Activated CD4-positive, alpha-beta T cell treated with anti-CD3 and anti-CD28 coated beads, Interleukin-2, Interleukin-4, amounts not matched to agents 100 ng/mL and 50 ng/mL, durations not matched to agents 16 hours and 8 hours (primary cell): ENCODE results near the gene ENTR1.

Experiments used
- DNase-seq: peaks from one replicate; pipeline ENCODE4 v3.0.0-alpha.2; 2020; ENCODE audit warnings: low spot score

Gene ENTR1

GRCh38 chr9:136410500-136411287 lies at the start of gene ENTR1, which contains the start of gene PMPCA:
TSS of gene ENTR1 (minus strand) at chr9:136410614. CDS start at chr9:136410397, 217 bp downstream.
TSS of gene PMPCA (plus strand) at chr9:136410658. CDS start at chr9:136410669, 11 bp downstream.
- peak; percentile 94 for DNase-seq

GRCh38 chr9:136459425-136459824 lies 49.0 kb upstream of the ENTR1 start:
- DNase-seq = no peak

GRCh38 chr9:136457326-136457725 lies 46.9 kb upstream of the ENTR1 start:
- DNase-seq = no peak

GRCh38 chr9:136456258-136456657 lies 45.8 kb upstream of the ENTR1 start:
- DNase-seq = no peak

GRCh38 chr9:136455043-136456002 lies 44.9 kb upstream of the ENTR1 start:
- no peak for DNase-seq

- no peak for DNase-seq
Observed at GRCh38 chr9:136454026-136454796, 43.8 kb upstream of the ENTR1 start.

GRCh38 chr9:136453326-136453725 lies 42.9 kb upstream of the ENTR1 start:
- DNase-seq = no peak

- DNase-seq = no peak
Observed at GRCh38 chr9:136451221-136451877, 40.9 kb upstream of the ENTR1 start.

GRCh38 chr9:136448655-136449054 lies 38.2 kb upstream of the ENTR1 start:
- no peak for DNase-seq

- no peak for DNase-seq
Observed at GRCh38 chr9:136447173-136447778, 36.9 kb upstream of the ENTR1 start.

GRCh38 chr9:136445799-136446198 lies 35.4 kb upstream of the ENTR1 start:
- DNase-seq = no peak

GRCh38 chr9:136444102-136444501 lies 33.7 kb upstream of the ENTR1 start:
- DNase-seq = no peak

GRCh38 chr9:136443687-136444086 lies 33.3 kb upstream of the ENTR1 start:
- DNase-seq = no peak

- DNase-seq = no peak
Observed at GRCh38 chr9:136443087-136443486, 32.7 kb upstream of the ENTR1 start.

- DNase-seq = no peak
Observed at GRCh38 chr9:136442265-136442664, 31.9 kb upstream of the ENTR1 start.

- no peak for DNase-seq
Observed at GRCh38 chr9:136441681-136442245, 31.3 kb upstream of the ENTR1 start.

GRCh38 chr9:136441191-136441680 lies 30.8 kb upstream of the ENTR1 start:
- DNase-seq = no peak

GRCh38 chr9:136439481-136440408 lies 29.3 kb upstream of the ENTR1 start, which contains the start of gene INPP5E:
TSS of gene INPP5E (minus strand) at chr9:136439845. CDS start at chr9:136439419, 426 bp downstream.
- peak; percentile 78 for DNase-seq
